ENCODE data around the gene SNRPD3. TPM values are rescaled to one million over a fixed set of nuclear protein-coding genes. Genes with fewer than 3 reads are reported as not detected.
"Not testable (repeated sequence)": the region's sequence is repeated elsewhere in the genome, so short reads cannot be mapped to it uniquely, and the experiment has no call there.

The SNRPD3 gene
- total and polyA plus RNA-seq, 12 donors = 55.7 to 223 (median 87.8) TPM

DNA sequence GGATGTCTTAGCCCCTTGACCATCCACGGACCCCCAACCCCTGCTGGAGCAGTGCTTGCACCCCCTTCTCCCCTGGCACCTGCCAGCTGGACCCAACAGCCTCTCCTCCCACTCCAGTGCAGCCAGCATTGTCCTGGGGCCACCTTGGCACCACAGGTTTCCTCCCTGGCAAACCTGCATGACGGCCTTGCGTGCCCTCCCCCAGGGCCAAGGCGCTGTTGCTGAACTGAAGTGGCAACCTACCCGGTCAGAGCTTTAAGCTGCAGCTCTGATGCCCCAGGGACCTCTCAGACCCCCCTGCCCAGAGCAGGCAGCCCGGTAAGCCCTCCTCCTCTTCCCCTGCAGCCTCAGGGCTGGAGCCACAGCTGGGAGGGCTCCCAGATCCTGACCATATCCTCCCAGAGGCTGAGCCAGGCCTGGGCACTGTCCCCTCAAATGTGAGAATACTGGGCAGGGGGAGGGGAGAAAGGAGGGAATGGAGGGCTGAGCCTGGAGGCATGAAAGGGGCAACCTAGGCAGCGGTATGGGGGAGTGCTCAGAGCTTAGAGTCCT is 38.8 kb downstream of the SNRPD3 start:
- intact Hi-C loops (cut with DNase I) = no loop called here
- no peak for DNase-seq
- peaks cover 3 to 4% of the 10 kb centered on the region in 2 donors for H3K4me1 ChIP-seq (replicated peaks in 1 of 2)

GRCh38 chr22:24595228-24595627 is 39.4 kb downstream of the SNRPD3 start:
- H3K27ac ChIP-seq = no peak overlapping the region
- no peak for DNase-seq
- TF ChIP-seq, protein P1, sequence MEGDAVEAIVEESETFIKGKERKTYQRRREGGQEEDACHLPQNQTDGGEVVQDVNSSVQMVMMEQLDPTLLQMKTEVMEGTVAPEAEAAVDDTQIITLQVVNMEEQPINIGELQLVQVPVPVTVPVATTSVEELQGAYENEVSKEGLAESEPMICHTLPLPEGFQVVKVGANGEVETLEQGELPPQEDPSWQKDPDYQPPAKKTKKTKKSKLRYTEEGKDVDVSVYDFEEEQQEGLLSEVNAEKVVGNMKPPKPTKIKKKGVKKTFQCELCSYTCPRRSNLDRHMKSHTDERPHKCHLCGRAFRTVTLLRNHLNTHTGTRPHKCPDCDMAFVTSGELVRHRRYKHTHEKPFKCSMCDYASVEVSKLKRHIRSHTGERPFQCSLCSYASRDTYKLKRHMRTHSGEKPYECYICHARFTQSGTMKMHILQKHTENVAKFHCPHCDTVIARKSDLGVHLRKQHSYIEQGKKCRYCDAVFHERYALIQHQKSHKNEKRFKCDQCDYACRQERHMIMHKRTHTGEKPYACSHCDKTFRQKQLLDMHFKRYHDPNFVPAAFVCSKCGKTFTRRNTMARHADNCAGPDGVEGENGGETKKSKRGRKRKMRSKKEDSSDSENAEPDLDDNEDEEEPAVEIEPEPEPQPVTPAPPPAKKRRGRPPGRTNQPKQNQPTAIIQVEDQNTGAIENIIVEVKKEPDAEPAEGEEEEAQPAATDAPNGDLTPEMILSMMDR (IDR thresholded peaks at IDR 0.05) = no peak
- no peak for TF ChIP-seq POLR2A (IDR thresholded peaks at IDR 0.05)
- H3K4me1 ChIP-seq (replicated peaks in 1 of 2) = peaks cover 3 to 4% of the 10 kb centered on the region in 2 donors
- H3K36me3 ChIP-seq (replicated peaks in 1 of 2) = no peaks in the 10 kb centered on the region
- 95 to 100% (median 99%) methylated on average over 3 to 6 of the region's 6 CpGs; no CpG with 5 or more reads in 1 of the 4 donors for WGBS, 4 donors
- H3K27me3 ChIP-seq = no peaks in the 10 kb centered on the region
- intact Hi-C loops (cut with DNase I) = no loop called here
- no peak overlapping the region for H3K4me3 ChIP-seq
- H3K9me3 ChIP-seq (replicated peaks in 1 of 3) = no peaks in the 10 kb centered on the region

More for the DNA sequence above, 38.8 kb downstream of the SNRPD3 start:
- H3K27ac ChIP-seq = no peak overlapping the region
- no peaks in the 10 kb centered on the region for H3K27me3 ChIP-seq
- TF ChIP-seq, protein P1 (IDR thresholded peaks at IDR 0.05) = no peak
- no peak for TF ChIP-seq POLR2A (IDR thresholded peaks at IDR 0.05)
- no peaks in the 10 kb centered on the region for H3K36me3 ChIP-seq (replicated peaks in 1 of 2)
- WGBS, 4 donors = 86 to 97% (median 90%) methylated on average over 4 to 7 of the region's 7 CpGs
- H3K4me3 ChIP-seq = no peak overlapping the region
- H3K9me3 ChIP-seq (replicated peaks in 1 of 3) = no peaks in the 10 kb centered on the region

- no peaks in the 10 kb centered on the region for H3K36me3 ChIP-seq (replicated peaks in 1 of 2)
- no peaks in the 10 kb centered on the region for H3K27me3 ChIP-seq
- H3K27ac ChIP-seq = no peak overlapping the region
- peaks cover 3 to 4% of the 10 kb centered on the region in 2 donors for H3K4me1 ChIP-seq (replicated peaks in 1 of 2)
- H3K9me3 ChIP-seq (replicated peaks in 1 of 3) = no peaks in the 10 kb centered on the region
- TF ChIP-seq, protein P1 (IDR thresholded peaks at IDR 0.05) = no peak
- WGBS, 4 donors = 85 to 94% (median 91%) methylated on average over 4 of the region's 4 CpGs
- H3K4me3 ChIP-seq = no peak overlapping the region
- DNase-seq = no peak
- intact Hi-C loops (cut with DNase I) = no loop called here
Observed at GRCh38 chr22:24595863-24596262, 40.1 kb downstream of the SNRPD3 start.

DNA sequence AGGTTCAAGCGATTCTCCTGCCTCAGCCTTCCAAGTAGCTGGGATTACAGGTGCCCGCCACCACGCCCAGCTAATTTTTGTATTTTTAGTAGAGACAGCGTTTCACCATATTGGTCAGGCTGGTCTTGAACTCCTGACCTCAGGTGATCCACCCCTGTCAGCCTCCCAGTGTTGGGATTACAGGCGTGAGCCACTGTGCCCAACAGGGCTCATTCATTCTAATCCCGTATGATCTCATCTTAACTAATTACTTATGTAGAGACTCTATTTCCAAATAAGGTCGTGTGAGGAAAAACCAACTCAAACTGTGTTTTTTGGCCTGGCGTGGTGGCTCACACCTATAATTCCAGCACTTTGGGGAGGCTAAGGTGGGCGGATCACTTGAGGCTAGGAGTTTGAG is 41.3 kb downstream of the SNRPD3 start:
- intact Hi-C loops (cut with DNase I); H3K27me3 ChIP-seq; H3K4me3 ChIP-seq; H3K27ac ChIP-seq; H3K36me3 ChIP-seq (replicated peaks in 1 of 2); DNase-seq; H3K9me3 ChIP-seq (replicated peaks in 1 of 3); H3K4me1 ChIP-seq (replicated peaks in 1 of 2): not testable (repeated sequence)
- 80 to 90% (median 85%) methylated on average over 9 of the region's 9 CpGs for WGBS, 4 donors

DNA sequence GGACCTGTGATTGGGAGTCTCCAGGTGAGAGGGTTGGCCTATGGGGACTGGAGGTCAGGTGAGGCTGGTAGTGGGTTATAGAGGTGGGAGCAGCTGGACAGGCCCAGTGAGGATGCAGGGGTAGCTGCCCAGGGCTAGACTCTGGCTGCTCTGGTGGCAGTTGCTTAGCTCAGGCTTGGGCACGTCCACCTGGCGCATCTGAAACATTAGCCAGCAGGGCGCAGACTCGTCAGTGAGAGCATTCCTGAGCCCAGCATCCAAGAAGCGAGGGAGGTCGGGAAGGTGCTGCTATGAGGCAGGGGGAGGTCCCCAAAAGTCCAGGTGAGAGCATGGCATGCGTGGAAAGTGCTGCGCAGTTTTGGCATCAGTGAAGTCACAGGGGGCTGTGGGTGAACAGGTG is 43.7 kb downstream of the SNRPD3 start:
- Histone ChIP-seq H3K36me3 (replicated peaks in 1 of 2) (no peaks in the 10 kb centered on the region), H3K9me3 (replicated peaks in 1 of 3) (no peaks in the 10 kb centered on the region), H3K27me3 (no peaks in the 10 kb centered on the region), H3K4me3 (no peak overlapping the region), H3K4me1 (replicated peaks in 1 of 2) (peaks cover 0 to 6% of the 10 kb centered on the region in 2 donors), H3K27ac (no peak overlapping the region)
- DNase-seq = no peak
- WGBS, 4 donors = 84 to 100% (median 93%) methylated on average over 2 to 8 of the region's 8 CpGs
- intact Hi-C loops (cut with DNase I) = no loop called here
- TF ChIP-seq, protein P1 (IDR thresholded peaks at IDR 0.05) = no peak
- no peak for TF ChIP-seq POLR2A (IDR thresholded peaks at IDR 0.05)

DNA sequence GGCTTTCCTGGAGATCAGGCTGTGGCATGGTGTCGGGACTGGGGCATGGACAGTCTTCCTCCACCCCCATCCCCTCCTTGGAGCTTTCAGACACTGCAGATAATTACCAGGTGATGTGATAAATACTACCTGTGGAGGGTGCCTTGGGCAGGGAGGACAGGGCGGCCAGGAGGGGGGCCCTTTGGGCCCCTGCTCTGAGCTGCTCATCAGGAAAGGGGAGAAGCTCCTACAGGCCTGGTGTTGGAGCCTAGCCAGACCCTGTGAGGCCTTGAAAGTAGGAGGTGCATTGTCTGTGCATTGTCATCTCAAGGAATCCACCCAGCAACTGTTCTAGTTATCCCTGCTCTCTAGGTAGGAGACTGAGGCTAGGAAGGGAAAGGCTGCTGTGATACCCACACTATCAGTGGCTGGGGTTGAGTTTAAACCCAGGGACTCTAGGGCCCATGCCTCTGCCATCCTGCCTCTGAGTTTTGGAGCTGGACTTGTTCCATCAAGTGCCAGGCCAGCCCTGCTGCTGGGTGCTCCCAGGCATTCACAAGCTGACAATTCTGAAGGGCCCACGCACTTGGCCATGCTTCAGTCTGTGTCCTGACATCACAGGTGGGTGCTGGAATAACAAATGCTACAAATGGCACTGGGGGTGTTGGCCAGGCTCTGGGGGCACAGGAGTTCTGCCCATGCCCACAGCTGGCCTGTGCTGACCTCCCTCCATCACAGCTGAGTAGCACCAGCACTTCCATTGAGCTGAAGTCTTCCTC is 44.3 kb downstream of the SNRPD3 start:
- H3K9me3 ChIP-seq (replicated peaks in 1 of 3); H3K4me1 ChIP-seq (replicated peaks in 1 of 2); H3K27ac ChIP-seq; H3K36me3 ChIP-seq (replicated peaks in 1 of 2); intact Hi-C loops (cut with DNase I); DNase-seq; H3K4me3 ChIP-seq; H3K27me3 ChIP-seq: not testable (repeated sequence)
- 60 to 92% (median 83%) methylated on average over 2 to 3 of the region's 3 CpGs for WGBS, 4 donors
